T-helper 1 cell treated with Interleukin-12 subunit alpha and Interleukin-12 subunit beta and Interleukin-4 antibody, amounts not matched to agents 30 μg/mL and 1 μg/mL, for 36 hours (primary cell): ENCODE results near the gene SMIM5.

Experiments used
- H3K27ac Mint-ChIP-seq: one replicate; pipeline ENCODE4 v1.8.0; 2021; ENCODE audit warnings: mild to moderate bottlenecking, mixed read lengths
- H3K27me3 Mint-ChIP-seq: one replicate; pipeline ENCODE4 v1.8.0; 2021; ENCODE audit warnings: low read depth, mixed read lengths
- H3K36me3 Mint-ChIP-seq: one replicate; pipeline ENCODE4 v1.8.0; 2021; ENCODE audit warnings: low read depth, mixed read lengths
- H3K4me1 Mint-ChIP-seq: one replicate; pipeline ENCODE4 v1.8.0; 2021; ENCODE audit warnings: low read depth, mixed read lengths
- H3K4me3 Mint-ChIP-seq: one replicate; pipeline ENCODE4 v1.8.0; 2021; ENCODE audit warnings: mild to moderate bottlenecking, moderate library complexity, mixed read lengths
- H3K9me3 Mint-ChIP-seq: one replicate; pipeline ENCODE4 v1.8.0; 2021; ENCODE audit warnings: mixed read lengths

SMIM5 gene

GRCh38 chr17:75614556-75615270 is 18.5 kb upstream of the SMIM5 start:
- Mint-ChIP-seq H3K4me3 (no peak overlapping the region), H3K4me1 (no peaks in the 10 kb centered on the region), H3K9me3 (no peaks in the 10 kb centered on the region), H3K27me3 (no peaks in the 10 kb centered on the region), H3K36me3 (no peaks in the 10 kb centered on the region), H3K27ac (no peak overlapping the region)

- no peaks in the 10 kb centered on the region for H3K36me3 Mint-ChIP-seq
These were observed 17.9 kb upstream of the SMIM5 start for GRCh38 chr17:75615301-75615700.

DNA sequence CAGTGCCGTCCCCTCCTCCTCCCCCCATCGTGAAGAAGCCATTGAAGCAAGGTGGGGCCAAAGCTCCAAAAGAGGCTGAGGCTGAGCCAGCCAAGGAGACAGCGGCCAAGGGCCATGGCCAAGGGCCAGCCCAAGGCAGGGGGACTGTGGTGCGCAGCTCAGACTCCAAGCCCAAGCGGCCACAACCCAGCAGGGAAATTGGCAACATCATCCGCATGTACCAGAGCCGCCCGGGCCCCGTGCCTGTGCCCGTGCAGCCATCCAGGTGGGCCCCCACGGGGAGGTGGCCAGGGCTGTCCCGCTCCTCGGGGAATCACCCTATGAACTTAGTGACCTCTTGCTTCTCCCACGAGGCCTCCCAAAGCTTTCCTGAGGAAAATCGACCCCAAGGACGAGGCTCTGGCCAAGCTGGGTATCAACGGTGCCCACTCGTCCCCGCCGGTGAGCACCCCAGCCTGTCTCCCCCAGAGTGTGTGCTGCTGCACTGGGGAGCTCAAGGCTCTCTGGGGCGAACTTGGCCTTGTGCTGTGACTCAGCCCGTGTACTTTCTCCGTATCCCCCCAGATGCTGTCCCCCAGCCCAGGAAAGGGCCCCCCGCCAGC is 16.6 kb upstream of the SMIM5 start:
- Mint-ChIP-seq H3K27ac (no peak overlapping the region), H3K27me3 (no peaks in the 10 kb centered on the region), H3K4me3 (no peak overlapping the region), H3K4me1 (no peaks in the 10 kb centered on the region), H3K9me3 (no peaks in the 10 kb centered on the region), H3K36me3 (no peaks in the 10 kb centered on the region)

More at GRCh38 chr17:75615301-75615700, 17.9 kb upstream of the SMIM5 start:
- Mint-ChIP-seq H3K4me3 (no peak overlapping the region), H3K9me3 (no peaks in the 10 kb centered on the region), H3K27me3 (no peaks in the 10 kb centered on the region), H3K4me1 (no peaks in the 10 kb centered on the region), H3K27ac (no peak overlapping the region)

GRCh38 chr17:75617218-75617617 is 16.0 kb upstream of the SMIM5 start:
- Mint-ChIP-seq H3K36me3 (no peaks in the 10 kb centered on the region), H3K4me1 (no peaks in the 10 kb centered on the region), H3K27ac (no peak overlapping the region), H3K27me3 (no peaks in the 10 kb centered on the region), H3K4me3 (no peak overlapping the region), H3K9me3 (no peaks in the 10 kb centered on the region)

DNA sequence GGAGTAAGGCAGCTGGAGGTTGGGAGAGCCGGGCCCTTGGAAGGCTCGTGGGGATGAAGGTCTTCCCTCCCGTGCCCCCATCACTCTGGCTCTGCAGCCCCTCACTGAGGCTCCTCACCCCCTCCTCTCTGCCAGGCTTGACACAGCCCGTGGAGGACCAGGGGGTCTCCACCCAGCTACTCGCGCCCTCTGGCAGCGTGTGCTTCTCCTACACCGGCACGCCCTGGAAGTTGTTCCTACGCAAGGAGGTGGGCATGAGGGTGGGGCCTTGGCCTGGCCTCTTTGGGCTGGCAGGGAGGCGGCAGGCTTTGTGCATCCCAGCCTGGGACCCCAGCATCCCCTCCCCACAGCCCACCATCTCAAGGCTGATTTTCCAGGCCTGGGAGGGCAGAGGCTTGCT is 15.6 kb upstream of the SMIM5 start:
- no peaks in the 10 kb centered on the region for H3K27me3 Mint-ChIP-seq
- no peak overlapping the region for H3K4me3 Mint-ChIP-seq
- H3K9me3 Mint-ChIP-seq = no peaks in the 10 kb centered on the region
- no peaks in the 10 kb centered on the region for H3K36me3 Mint-ChIP-seq
- no peaks in the 10 kb centered on the region for H3K4me1 Mint-ChIP-seq
- H3K27ac Mint-ChIP-seq = no peak overlapping the region

DNA sequence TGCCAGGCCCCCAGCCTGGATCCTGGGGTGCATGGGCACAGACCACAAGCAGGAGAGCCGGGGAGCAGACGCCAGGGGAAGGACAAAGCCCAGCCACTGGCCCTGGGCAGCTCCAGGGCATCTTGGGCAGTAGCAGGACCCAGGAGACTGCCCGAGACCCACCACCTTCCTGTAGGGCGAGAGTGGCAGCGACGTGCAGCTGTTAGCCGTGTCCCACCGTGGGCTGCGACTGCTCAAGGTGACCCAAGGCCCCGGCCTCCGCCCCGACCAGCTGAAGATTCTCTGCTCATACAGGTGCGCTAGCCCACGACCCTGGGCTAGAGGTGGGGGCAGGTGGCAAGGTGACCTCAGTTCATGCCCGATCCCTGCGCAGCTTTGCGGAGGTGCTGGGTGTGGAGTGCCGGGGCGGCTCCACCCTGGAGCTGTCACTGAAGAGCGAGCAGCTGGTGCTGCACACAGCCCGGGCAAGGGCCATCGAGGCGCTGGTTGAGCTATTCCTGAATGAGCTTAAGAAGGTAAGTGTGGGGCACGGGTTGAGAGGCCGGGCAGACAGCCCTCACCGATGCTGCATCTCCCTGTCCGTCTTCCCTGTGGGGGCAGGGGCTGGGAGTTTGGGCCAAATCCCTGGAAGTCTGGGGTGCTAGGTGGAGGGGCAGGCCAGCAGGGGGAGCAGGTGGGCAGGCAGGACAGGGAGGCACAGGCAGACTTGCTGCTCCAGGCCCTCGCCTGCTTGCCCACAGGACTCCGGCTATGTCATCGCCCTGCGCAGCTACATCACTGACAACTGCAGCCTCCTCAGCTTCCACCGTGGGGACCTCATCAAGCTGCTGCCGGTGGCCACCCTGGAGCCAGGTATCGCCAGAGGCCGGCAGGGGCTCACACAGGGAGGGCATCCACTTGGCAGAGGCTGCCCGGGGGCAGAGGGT is 13.5 kb upstream of the SMIM5 start:
- H3K27ac Mint-ChIP-seq = no peak overlapping the region
- no peaks in the 10 kb centered on the region for H3K36me3 Mint-ChIP-seq
- no peaks in the 10 kb centered on the region for H3K4me1 Mint-ChIP-seq
- no peak overlapping the region for H3K4me3 Mint-ChIP-seq
- no peaks in the 10 kb centered on the region for H3K9me3 Mint-ChIP-seq
- no peaks in the 10 kb centered on the region for H3K27me3 Mint-ChIP-seq

- Mint-ChIP-seq H3K27me3 (no peaks in the 10 kb centered on the region), H3K4me1 (no peaks in the 10 kb centered on the region), H3K9me3 (no peaks in the 10 kb centered on the region), H3K36me3 (no peaks in the 10 kb centered on the region), H3K4me3 (no peak overlapping the region), H3K27ac (no peak overlapping the region)
These were observed 11.7 kb upstream of the SMIM5 start for GRCh38 chr17:75621489-75621888.

GRCh38 chr17:75622076-75622475 is 11.2 kb upstream of the SMIM5 start:
- H3K27me3 Mint-ChIP-seq = no peaks in the 10 kb centered on the region
- H3K9me3 Mint-ChIP-seq = no peaks in the 10 kb centered on the region
- H3K27ac Mint-ChIP-seq = no peak overlapping the region
- H3K4me3 Mint-ChIP-seq = no peak overlapping the region
- H3K4me1 Mint-ChIP-seq = no peaks in the 10 kb centered on the region
- no peaks in the 10 kb centered on the region for H3K36me3 Mint-ChIP-seq

- Mint-ChIP-seq H3K4me3 (no peak overlapping the region), H3K4me1 (no peaks in the 10 kb centered on the region), H3K36me3 (no peaks in the 10 kb centered on the region), H3K9me3 (no peaks in the 10 kb centered on the region), H3K27me3 (no peaks in the 10 kb centered on the region), H3K27ac (no peak overlapping the region)
These were observed 10.4 kb upstream of the SMIM5 start for GRCh38 chr17:75622771-75623273.

GRCh38 chr17:75623386-75623785 is 9.8 kb upstream of the SMIM5 start:
- Mint-ChIP-seq H3K9me3 (no peaks in the 10 kb centered on the region), H3K4me3 (no peak overlapping the region), H3K27me3 (no peaks in the 10 kb centered on the region), H3K4me1 (no peaks in the 10 kb centered on the region), H3K27ac (no peak overlapping the region), H3K36me3 (no peaks in the 10 kb centered on the region)

DNA sequence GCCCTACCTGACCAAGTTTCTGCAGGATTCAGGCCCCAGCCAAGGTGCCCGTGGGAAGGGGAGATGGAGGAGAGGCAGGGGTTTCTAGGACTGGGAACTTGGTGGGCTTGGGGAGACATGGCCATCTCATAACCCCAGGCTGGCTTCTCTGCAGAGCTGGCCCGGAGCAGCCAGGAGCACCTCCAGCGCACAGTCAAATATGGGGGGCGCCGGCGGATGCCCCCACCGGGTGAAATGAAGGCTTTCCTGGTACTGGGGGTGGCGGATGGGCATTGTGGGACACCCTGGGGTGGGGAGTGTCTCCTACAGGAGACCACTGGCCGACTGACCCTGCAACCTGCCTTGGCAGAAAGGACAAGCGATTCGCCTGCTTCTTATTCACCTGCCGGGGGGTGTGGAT is 9.2 kb upstream of the SMIM5 start:
- no peaks in the 10 kb centered on the region for H3K9me3 Mint-ChIP-seq
- H3K27me3 Mint-ChIP-seq = no peaks in the 10 kb centered on the region
- H3K4me1 Mint-ChIP-seq = no peaks in the 10 kb centered on the region
- H3K27ac Mint-ChIP-seq = no peak overlapping the region
- H3K36me3 Mint-ChIP-seq = no peaks in the 10 kb centered on the region
- no peak overlapping the region for H3K4me3 Mint-ChIP-seq

- H3K9me3 Mint-ChIP-seq = no peaks in the 10 kb centered on the region
- no peak overlapping the region for H3K4me3 Mint-ChIP-seq
- H3K27ac Mint-ChIP-seq = no peak overlapping the region
- H3K4me1 Mint-ChIP-seq = no peaks in the 10 kb centered on the region
- no peaks in the 10 kb centered on the region for H3K27me3 Mint-ChIP-seq
- H3K36me3 Mint-ChIP-seq = no peaks in the 10 kb centered on the region
These were observed 8.4 kb upstream of the SMIM5 start for GRCh38 chr17:75624714-75625345.

DNA sequence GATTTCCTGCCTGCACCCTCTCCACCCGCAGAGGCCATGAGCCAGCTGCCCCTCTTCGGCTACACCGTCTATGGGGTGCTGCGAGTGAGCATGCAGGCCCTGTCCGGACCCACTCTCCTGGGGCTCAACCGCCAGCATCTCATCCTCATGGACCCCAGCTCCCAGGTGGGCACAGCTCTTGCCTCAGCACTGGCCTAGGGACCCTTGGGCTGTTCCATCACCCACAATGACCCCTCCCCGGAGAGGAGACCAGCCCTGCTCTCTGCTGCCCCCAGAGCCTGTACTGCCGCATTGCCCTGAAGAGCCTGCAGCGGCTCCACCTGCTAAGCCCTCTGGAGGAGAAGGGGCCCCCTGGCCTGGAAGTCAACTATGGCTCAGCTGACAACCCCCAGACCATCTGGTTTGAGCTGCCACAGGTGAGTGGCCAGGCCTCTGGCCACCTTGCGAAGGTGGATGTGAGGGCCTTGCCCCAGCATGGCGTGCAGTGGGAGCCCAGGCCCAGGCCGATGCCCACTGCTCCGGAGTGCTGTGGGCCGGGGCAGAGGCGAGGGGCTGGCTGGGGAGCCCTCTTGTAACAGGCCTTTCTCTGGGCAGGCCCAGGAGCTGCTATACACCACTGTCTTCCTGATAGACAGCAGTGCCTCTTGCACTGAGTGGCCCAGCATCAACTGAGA is 7.3 kb upstream of the SMIM5 start:
- H3K27me3 Mint-ChIP-seq = no peaks in the 10 kb centered on the region
- no peak overlapping the region for H3K4me3 Mint-ChIP-seq
- no peak overlapping the region for H3K27ac Mint-ChIP-seq

DNA sequence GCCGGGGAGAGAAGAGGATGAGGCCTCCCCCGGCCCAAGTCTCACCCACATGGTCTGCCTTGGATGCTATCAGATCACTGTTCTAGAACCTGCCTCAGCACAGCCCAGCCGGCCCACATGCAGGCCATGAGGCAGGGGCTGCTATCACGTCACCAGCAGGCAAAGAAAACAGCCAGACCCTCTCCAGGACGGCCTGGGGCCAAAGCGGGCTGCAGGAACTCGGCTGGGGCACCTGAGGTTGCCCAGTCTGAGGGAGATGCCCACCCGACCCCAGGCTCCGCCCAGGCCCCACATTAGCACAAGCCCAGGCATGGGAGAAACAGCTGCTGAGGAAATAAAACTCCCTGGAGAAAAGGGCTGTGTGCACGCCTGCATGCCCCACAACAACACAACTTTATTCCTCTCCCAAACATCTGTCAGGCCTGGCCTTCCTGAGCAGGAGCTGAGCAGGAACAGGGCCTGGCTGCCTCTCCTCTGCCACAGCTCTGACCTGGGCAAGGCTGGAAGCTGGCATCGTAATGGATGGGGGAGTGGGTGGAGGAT is 6.7 kb upstream of the SMIM5 start:
- H3K9me3 Mint-ChIP-seq = no peaks in the 10 kb centered on the region
- H3K36me3 Mint-ChIP-seq = no peaks in the 10 kb centered on the region
- H3K27me3 Mint-ChIP-seq = no peaks in the 10 kb centered on the region
- no peak overlapping the region for H3K4me3 Mint-ChIP-seq
- H3K4me1 Mint-ChIP-seq = no peaks in the 10 kb centered on the region
- H3K27ac Mint-ChIP-seq = no peak overlapping the region

More for the DNA sequence above, 7.3 kb upstream of the SMIM5 start:
- no peaks in the 10 kb centered on the region for H3K9me3 Mint-ChIP-seq
- H3K36me3 Mint-ChIP-seq = no peaks in the 10 kb centered on the region
- H3K4me1 Mint-ChIP-seq = no peaks in the 10 kb centered on the region
